ENCODE measurements around the gene TNFRSF6B.

Gene TNFRSF6B

GRCh38 chr20:63686492-63687321 is 9.7 kb upstream of the TNFRSF6B start:
- no peak for DNase-seq (ENCODE audit: low spot score)

GRCh38 chr20:63687419-63688178 is 8.9 kb upstream of the TNFRSF6B start:
- DNase-seq (ENCODE audit: low spot score): no peak

GRCh38 chr20:63688228-63689045 is 8.0 kb upstream of the TNFRSF6B start:
- DNase-seq (ENCODE audit: low spot score): no peak

GRCh38 chr20:63689046-63690002 is 7.1 kb upstream of the TNFRSF6B start:
- DNase-seq (ENCODE audit: low spot score): no peak

- no peak for DNase-seq (ENCODE audit: low spot score)
Observed at GRCh38 chr20:63690003-63690897, 6.2 kb upstream of the TNFRSF6B start.

GRCh38 chr20:63690898-63691710 is 5.3 kb upstream of the TNFRSF6B start:
- no peak for DNase-seq (ENCODE audit: low spot score)

- DNase-seq (ENCODE audit: low spot score): no peak
Observed at GRCh38 chr20:63691711-63692435, 4.6 kb upstream of the TNFRSF6B start.

GRCh38 chr20:63692436-63693082 is 3.9 kb upstream of the TNFRSF6B start:
- no peak for DNase-seq (ENCODE audit: low spot score)

- DNase-seq (ENCODE audit: low spot score): no peak
Observed at GRCh38 chr20:63693083-63693732, 3.2 kb upstream of the TNFRSF6B start.

- no peak for DNase-seq (ENCODE audit: low spot score)
Observed at GRCh38 chr20:63693733-63694583, 2.5 kb upstream of the TNFRSF6B start.

GRCh38 chr20:63694584-63695423 is 1.6 kb upstream of the TNFRSF6B start:
- DNase-seq (ENCODE audit: low spot score): no peak

- no peak for DNase-seq (ENCODE audit: low spot score)
Observed at GRCh38 chr20:63695424-63696305, 787 bp upstream of the TNFRSF6B start.

- DNase-seq (ENCODE audit: low spot score): no peak
Observed at GRCh38 chr20:63696306-63696627, 185 bp upstream of the TNFRSF6B start.

GRCh38 chr20:63697357-63697867 is 960 bp downstream of the TNFRSF6B start:
- no peak for DNase-seq (ENCODE audit: low spot score)
